Dedifferentiated amniotic fluid mesenchymal stem cell (primary cell): ENCODE measurements around the gene ADAMTS17.

ENCODE experiments used
- DNase-seq: peaks from one replicate; pipeline ENCODE4 v3.0.0-alpha.2; 2016; ENCODE audit errors: extremely low spot score

The ADAMTS17 gene

GRCh38 chr15:100252359-100252758 is 89.4 kb downstream of the ADAMTS17 start:
- no peak for DNase-seq

GRCh38 chr15:100250176-100250800 is 91.5 kb downstream of the ADAMTS17 start:
- DNase-seq = no peak

- DNase-seq = no peak
Observed at GRCh38 chr15:100249096-100249815, 92.5 kb downstream of the ADAMTS17 start.

- DNase-seq = no peak
Observed at GRCh38 chr15:100248236-100248635, 93.5 kb downstream of the ADAMTS17 start.

GRCh38 chr15:100247228-100248225 is 94.2 kb downstream of the ADAMTS17 start:
- no peak for DNase-seq

- no peak for DNase-seq
Observed at GRCh38 chr15:100245855-100246254, 95.9 kb downstream of the ADAMTS17 start.

DNA sequence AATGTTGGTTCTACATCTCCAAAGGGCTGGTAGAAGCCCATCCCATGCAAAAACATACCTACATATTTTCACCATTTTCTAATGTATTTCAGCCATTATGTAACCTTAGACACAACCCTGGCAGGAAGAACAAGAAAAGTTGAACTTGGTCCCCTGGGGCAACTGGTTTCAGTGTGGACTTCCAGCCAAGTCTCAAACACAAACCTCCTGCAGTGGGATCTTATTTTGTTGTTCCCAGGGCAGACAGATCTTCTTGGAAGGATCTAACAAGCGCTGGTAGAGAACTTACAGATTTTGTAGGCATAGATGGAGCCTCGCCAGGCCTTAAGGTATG is 96.3 kb downstream of the ADAMTS17 start:
- no peak for DNase-seq

GRCh38 chr15:100244796-100245486 is 96.8 kb downstream of the ADAMTS17 start:
- DNase-seq = no peak

DNA sequence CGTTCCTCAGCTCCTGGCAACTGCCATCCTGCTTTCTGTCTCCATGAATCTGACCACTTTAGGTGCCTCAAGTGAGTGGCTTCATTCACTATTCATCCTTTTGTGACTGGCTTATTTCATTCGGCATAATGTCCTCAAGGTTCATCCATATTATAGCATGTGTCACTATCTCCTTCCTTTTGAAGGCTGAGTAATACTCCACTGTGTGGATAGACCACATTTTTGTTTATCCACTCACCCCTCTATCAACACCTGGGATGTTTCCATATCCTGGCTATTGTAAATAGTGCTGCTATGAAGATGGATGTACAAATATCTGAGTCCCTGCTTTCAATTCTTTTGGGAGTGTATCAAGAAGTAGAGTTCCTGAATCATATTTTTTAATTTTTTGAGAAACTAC is 98.8 kb downstream of the ADAMTS17 start:
- DNase-seq = no peak

DNA sequence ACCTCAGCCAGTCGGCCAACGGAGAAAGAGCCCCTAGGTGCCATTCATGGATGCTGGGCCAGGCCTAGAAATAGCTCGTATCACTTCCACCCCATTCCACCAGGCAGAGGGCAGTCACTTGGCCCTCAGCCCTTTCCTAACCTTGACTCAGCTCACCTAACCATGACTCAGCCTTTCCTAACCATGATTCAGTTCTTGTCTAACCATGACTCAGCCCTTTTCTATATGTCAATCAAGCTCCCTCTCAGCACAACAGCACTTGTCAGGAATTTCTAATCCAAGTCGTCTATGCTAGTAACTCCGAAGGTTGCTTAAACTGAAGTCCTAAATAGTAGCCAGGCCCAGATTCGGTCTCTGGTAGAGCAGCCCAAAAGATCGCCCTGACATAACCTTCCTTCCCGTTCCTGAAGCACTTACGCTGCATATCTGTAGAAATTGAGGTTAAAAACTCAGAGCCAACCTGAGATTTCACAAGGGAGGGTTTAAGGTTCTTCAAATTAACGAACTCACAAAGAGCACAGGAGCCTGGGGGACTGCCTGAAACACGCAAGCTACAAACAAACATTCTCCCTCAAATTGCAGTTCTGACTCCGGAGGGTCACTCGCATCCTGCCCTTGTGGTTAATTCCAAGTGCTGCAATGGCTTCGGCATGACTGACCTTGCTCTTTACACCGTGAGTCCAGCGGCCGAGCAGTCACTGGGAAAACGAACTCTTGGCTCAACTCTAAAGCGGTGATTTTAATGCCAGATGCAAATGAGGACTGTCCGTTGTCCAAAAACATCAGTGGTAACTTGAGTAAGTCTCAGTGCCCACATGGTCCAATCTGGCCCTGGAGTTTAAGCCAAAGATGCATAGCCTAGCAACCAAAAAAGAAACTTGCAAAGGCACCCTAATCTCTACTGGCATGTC is 99.9 kb downstream of the ADAMTS17 start:
- DNase-seq = no peak

DNA sequence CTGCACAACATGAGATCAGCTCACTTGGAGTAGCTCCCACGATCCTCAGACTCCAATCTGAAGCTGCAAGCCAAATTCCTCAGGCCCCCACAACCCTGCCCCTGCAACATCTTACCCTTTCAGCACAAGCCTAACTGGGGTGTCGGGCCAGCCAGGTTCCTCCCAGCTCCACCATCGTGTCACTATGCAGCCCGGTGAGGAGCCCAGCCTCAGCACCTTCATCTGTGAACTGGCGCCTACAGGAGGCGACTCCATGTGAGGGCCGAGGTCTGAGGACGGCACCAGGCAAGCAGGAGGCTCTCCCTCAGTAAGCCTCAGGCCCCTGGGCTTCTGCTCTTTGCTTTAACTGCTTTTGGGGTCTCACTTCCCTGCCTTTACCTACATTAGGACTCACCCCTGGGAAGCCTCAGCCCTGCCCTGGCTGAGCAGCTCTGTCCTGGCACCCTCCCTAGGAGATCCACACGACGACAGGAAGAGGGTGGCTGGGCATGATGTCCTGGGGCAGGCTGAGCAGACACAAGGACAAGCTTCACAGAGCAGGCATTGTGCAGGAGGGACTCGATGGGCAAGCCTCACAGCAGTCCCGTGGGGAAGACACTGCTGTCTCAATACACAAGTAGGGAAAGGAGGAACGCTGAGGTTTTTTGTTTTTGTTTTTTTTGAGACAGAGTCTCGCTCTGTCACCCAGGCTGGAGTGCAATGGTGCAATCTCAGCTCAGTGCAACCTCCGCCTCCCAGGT is 104.6 kb downstream of the ADAMTS17 start:
- no peak for DNase-seq

DNA sequence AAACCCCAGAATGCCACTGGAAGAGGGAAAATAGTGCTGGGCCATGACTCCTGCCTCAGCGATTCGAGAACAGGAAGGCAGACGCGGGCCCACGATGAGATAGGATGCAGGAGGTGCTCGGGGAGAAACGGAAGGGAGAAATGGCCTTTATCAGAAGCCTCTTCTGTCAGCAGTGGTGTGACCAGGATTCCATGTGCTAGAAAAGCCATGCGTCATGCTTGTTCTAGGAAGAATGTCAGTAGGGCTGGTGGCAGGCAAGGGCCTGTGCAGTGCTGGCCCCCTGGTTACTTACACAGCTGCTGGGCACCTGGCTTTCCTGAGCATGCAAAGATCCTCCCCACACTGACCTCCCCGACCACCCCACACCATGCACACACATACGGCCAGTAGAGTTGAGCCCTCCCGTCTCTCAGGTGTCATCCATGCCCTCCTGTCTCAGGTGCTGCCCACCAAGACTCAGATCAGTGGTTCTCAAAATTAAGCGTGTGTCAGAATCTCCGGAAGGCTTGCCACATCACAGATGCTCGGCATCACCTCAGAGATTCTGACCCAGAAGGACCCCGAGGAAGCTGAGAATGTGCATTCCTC is 106.7 kb downstream of the ADAMTS17 start:
- no peak for DNase-seq

- no peak for DNase-seq
Observed at GRCh38 chr15:100234158-100235029, 107.4 kb downstream of the ADAMTS17 start.

GRCh38 chr15:100230784-100231183 is 111.0 kb downstream of the ADAMTS17 start:
- DNase-seq = no peak

- DNase-seq = no peak
Observed at GRCh38 chr15:100229181-100230163, 112.3 kb downstream of the ADAMTS17 start.

DNA sequence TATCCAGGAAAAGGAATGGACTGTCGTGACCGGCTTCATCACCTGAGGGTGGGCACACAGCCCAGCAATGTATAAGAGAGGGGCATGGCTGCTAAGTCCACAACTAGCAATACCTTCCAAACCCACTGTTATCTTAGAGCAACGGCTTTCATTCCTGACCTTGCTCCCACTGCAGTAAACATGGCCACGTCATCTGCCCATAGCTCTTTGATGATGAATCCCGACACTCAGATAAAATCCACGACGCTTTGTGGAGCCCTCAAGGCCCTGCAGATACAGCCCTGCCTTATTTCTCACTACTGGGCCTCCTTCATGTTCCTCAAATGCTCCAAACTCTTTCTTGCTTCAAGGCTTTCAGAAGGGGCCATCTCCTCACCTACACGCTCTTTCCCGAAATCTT is 114.0 kb downstream of the ADAMTS17 start:
- no peak for DNase-seq

GRCh38 chr15:100226107-100226506 is 115.7 kb downstream of the ADAMTS17 start:
- DNase-seq = no peak
